H1 (cell line): ENCODE data around the gene POLR1H. TPM values are rescaled to one million over a fixed set of nuclear protein-coding genes. Genes with fewer than 3 reads are reported as not detected.

Source experiments
- CTCF ChIA-PET: fragments of 300-600 bp; sonication (Branson Sonifier 250); formaldehyde crosslinking; loops from one replicate; lab custom pipeline; 2021; ENCODE audit not compliant: partially characterized antibody; lab: Charles Lee
- POLR2A ChIA-PET: fragments of 300-600 bp; sonication (Branson Sonifier 250); formaldehyde crosslinking; loops from one replicate; lab custom pipeline; 2021; ENCODE audit warnings: inconsistent platforms; ENCODE audit not compliant: partially characterized antibody; lab: Charles Lee
- DNase-seq, 2 experiments: peaks; one replicate each; pipeline versions ENCODE4 v3.0.0 to v3.0.0-alpha.2; 2010 to 2022; ENCODE audit warnings: low spot score in 2 of 2, low read depth in 1 of 2, mixed read lengths in 1 of 2
- FAIRE-seq: peaks from 2 replicates; lab custom pipeline; 2011; peaks lifted over from hg19 to GRCh38; lab: Jason Lieb, UNC
- H2AFZ ChIP-seq: 2 replicates; pipeline ENCODE4 v1.8.1; 2012; ENCODE audit warnings: low read length, inconsistent platforms
- H2AK5ac ChIP-seq: 2 replicates; pipeline ENCODE4 v1.6.1; 2013; ENCODE audit warnings: low read depth, low read length
- H2BK120ac ChIP-seq: replicated peaks from 2 replicates; pipeline ENCODE3; 2013; ENCODE audit warnings: low read depth, low read length, inconsistent platforms
- H2BK12ac ChIP-seq: 2 replicates; pipeline ENCODE4 v1.6.1; 2013; ENCODE audit warnings: low read depth, low read length
- H2BK15ac ChIP-seq: 2 replicates; pipeline ENCODE4 v1.6.1; 2013; ENCODE audit warnings: low read length
- H2BK20ac ChIP-seq: 2 replicates; pipeline ENCODE4 v1.6.1; 2013; ENCODE audit warnings: low read length
- H2BK5ac ChIP-seq: 2 replicates; pipeline ENCODE4 v1.6.1; 2013; ENCODE audit warnings: low read depth, low read length
- H3K14ac ChIP-seq: 2 replicates; pipeline ENCODE4 v1.6.1; 2013; ENCODE audit warnings: inconsistent platforms; ENCODE audit not compliant: insufficient read length
- H3K18ac ChIP-seq: 2 replicates; pipeline ENCODE4 v1.6.1; 2013; ENCODE audit warnings: low read length; ENCODE audit errors: extremely low read depth
- H3K23ac ChIP-seq: 2 replicates; pipeline ENCODE4 v1.6.1; 2013; ENCODE audit warnings: inconsistent platforms; ENCODE audit not compliant: insufficient read length
- H3K23me2 ChIP-seq: 2 replicates; pipeline ENCODE4 v1.6.1; 2013; ENCODE audit warnings: low read depth, low read length
- H3K27ac ChIP-seq: 2 replicates; pipeline ENCODE4 v1.6.1; 2011; ENCODE audit warnings: low read depth, low read length, inconsistent platforms
- H3K27me3 ChIP-seq, 4 experiments: replicated peaks in 1 of 4; 1 replicate in 1 of 4; 2 replicates in 3 of 4; pipeline versions ENCODE4 v1.6.1 to v1.8.1; 2011 to 2013; ENCODE audit warnings: low read length in 3 of 4, mild to moderate bottlenecking in 3 of 4, inconsistent platforms in 2 of 4, mixed read lengths in 2 of 4, moderate library complexity in 1 of 4; ENCODE audit not compliant: control insufficient read depth in 3 of 4, insufficient read depth in 3 of 4; ENCODE audit errors: extremely low read depth in 1 of 4
- H3K36me3 ChIP-seq, 4 experiments: 2 replicates each; pipeline versions ENCODE4 v1.6.1 to v1.8.1; 2011 to 2013; ENCODE audit warnings: mild to moderate bottlenecking in 4 of 4, low read length in 3 of 4, moderate library complexity in 2 of 4, control low read depth in 1 of 4, inconsistent platforms in 1 of 4; ENCODE audit not compliant: insufficient read depth in 4 of 4, control insufficient read depth in 2 of 4
- H3K4ac ChIP-seq: replicated peaks from 2 replicates; pipeline ENCODE3; 2013; ENCODE audit warnings: low read length, low read depth, mixed read lengths, inconsistent platforms; ENCODE audit not compliant: insufficient read length
- H3K4me1 ChIP-seq, 4 experiments: replicated peaks in 1 of 4; 1 replicate in 1 of 4; 2 replicates in 3 of 4; pipeline versions ENCODE4 v1.6.1 to v1.8.1; 2011 to 2013; ENCODE audit warnings: low read length in 3 of 4, inconsistent platforms in 2 of 4, mixed read lengths in 1 of 4; ENCODE audit not compliant: insufficient read depth in 4 of 4, control insufficient read depth in 3 of 4
- H3K4me2 ChIP-seq, 2 experiments: 2 replicates each; pipeline versions ENCODE4 v1.6.1 to v1.8.1; 2011 to 2013; ENCODE audit warnings: low read depth in 2 of 2, low read length in 2 of 2, control low read depth in 1 of 2, inconsistent platforms in 1 of 2, mild to moderate bottlenecking in 1 of 2; ENCODE audit not compliant: insufficient read depth in 1 of 2
- H3K4me3 ChIP-seq, 4 experiments: fragments of 200-600, 300-600 bp in 1 of 4; sonication (generic), shearing (Covaris generic), sonication (Bioruptor Twin) in 1 of 4; 2 replicates each; pipeline versions ENCODE4 v1.5.1 to v1.8.1; 2011 to 2016; ENCODE audit warnings: low read length in 4 of 4, low read depth in 3 of 4, control low read depth in 2 of 4, inconsistent platforms in 2 of 4, mild to moderate bottlenecking in 2 of 4, mixed read lengths in 1 of 4, moderate library complexity in 1 of 4; ENCODE audit not compliant: insufficient read depth in 2 of 4; ENCODE audit errors: extremely low read depth in 1 of 4
- H3K56ac ChIP-seq: replicated peaks from 2 replicates; pipeline ENCODE3; 2013; ENCODE audit warnings: low read depth, mild to moderate bottlenecking, mixed read lengths, low read length, inconsistent platforms; ENCODE audit not compliant: insufficient read length
- H3K79me1 ChIP-seq: 2 replicates; pipeline ENCODE4 v1.6.1; 2013; ENCODE audit warnings: low read depth, low read length, control low read depth
- H3K79me2 ChIP-seq, 2 experiments: 2 replicates each; pipeline versions ENCODE4 v1.6.1 to v1.8.1; 2012 to 2013; ENCODE audit warnings: low read length in 2 of 2, mild to moderate bottlenecking in 2 of 2, inconsistent platforms in 1 of 2; ENCODE audit not compliant: insufficient read depth in 2 of 2, control insufficient read depth in 1 of 2
- H3K9ac ChIP-seq, 4 experiments: replicated peaks in 1 of 4; 1 replicate in 1 of 4; 2 replicates in 3 of 4; pipeline versions ENCODE4 v1.6.1 to v1.8.1; 2011 to 2013; ENCODE audit warnings: low read depth in 3 of 4, low read length in 3 of 4, control low read depth in 2 of 4, mild to moderate bottlenecking in 2 of 4, moderate library complexity in 2 of 4, inconsistent platforms in 1 of 4; ENCODE audit errors: extremely low read depth in 1 of 4
- H3K9me3 ChIP-seq, 2 experiments: 2 replicates each; pipeline versions ENCODE4 v1.6.1 to v1.8.1; 2012 to 2013; ENCODE audit warnings: mild to moderate bottlenecking in 2 of 2, moderate library complexity in 2 of 2, control low read depth in 1 of 2, inconsistent platforms in 1 of 2, low read depth in 1 of 2, low read length in 1 of 2, mixed read lengths in 1 of 2; ENCODE audit not compliant: insufficient read depth in 2 of 2
- H4K20me1 ChIP-seq, 2 experiments: replicated peaks in 1 of 2; 2 replicates each; pipeline versions ENCODE3 to v1.8.1; 2011 to 2013; ENCODE audit warnings: inconsistent platforms in 2 of 2, low read length in 2 of 2, mild to moderate bottlenecking in 1 of 2; ENCODE audit not compliant: insufficient read depth in 2 of 2, control insufficient read depth in 1 of 2
- H4K5ac ChIP-seq: 2 replicates; pipeline ENCODE4 v1.6.1; 2013; ENCODE audit warnings: low read length, low read depth, mixed read lengths, inconsistent platforms; ENCODE audit not compliant: insufficient read length
- H4K8ac ChIP-seq: 2 replicates; pipeline ENCODE4 v1.8.0; 2013; ENCODE audit warnings: mild to moderate bottlenecking, moderate library complexity, low read length, inconsistent platforms; ENCODE audit not compliant: insufficient read depth; ENCODE audit errors: extremely low read depth
- H4K91ac ChIP-seq: replicated peaks from 2 replicates; pipeline ENCODE3; 2013; ENCODE audit warnings: low read length, mixed read lengths, inconsistent platforms; ENCODE audit not compliant: insufficient read length
- KDM5A ChIP-seq: fragments of 200-600 bp; IDR thresholded peaks from 2 replicates; pipeline ENCODE4 v1.7.1; 2012; ENCODE audit warnings: mild to moderate bottlenecking, low read length, inconsistent platforms, mixed read lengths
- WGBS, 2 experiments: shearing (Covaris generic) in 1 of 2; methylation state at CpG; one replicate each; pipeline versions ENCODE4 v1.1.6 to v1.1.7; 2013 to 2015; ENCODE audit warnings: low lambda C conversion rate in 2 of 2, mixed read lengths in 2 of 2, inconsistent platforms in 1 of 2, low coverage in 1 of 2, missing lambda C conversion rate in 1 of 2; ENCODE audit not compliant: insufficient replicate concordance in 2 of 2, insufficient coverage in 1 of 2, insufficient read length in 1 of 2; ENCODE audit errors: extremely low coverage in 1 of 2, missing lambda C conversion rate in 1 of 2; 5-methylcytosine and 5-hydroxymethylcytosine counted together
- polyA plus RNA-seq, 7 experiments: library from polyadenylated mRNA; depleted of rRNA in 3 of 7; stranded (reverse) in 5 of 7; unstranded in 2 of 7; fragments of >200 nt in 5 of 7; fragments of 200-250 nt in 2 of 7; gene quantifications; 1 replicate in 5 of 7; 2 replicates in 1 of 7; 4 replicates in 1 of 7; pipeline versions ENCODE4 v1.2.1 to v1.2.3, GENCODE V29; 2011 to 2013; ENCODE audit warnings: missing spikeins in 2 of 7, mixed read lengths in 2 of 7
- total RNA-seq: library from RNA; stranded (reverse); fragmentation: NEBNext Ultra II Directional; extraction: Animal tissue kit (Norgen Biotek cat#: 25700); gene quantifications from 2 replicates; pipeline ENCODE4 v1.2.1, GENCODE V29; 2021
- TF ChIP-seq, protein P1 (sequence below): IDR thresholded peaks from 2 replicates; pipeline ENCODE4 v1.6.1; 2012; ENCODE audit warnings: inconsistent platforms
- TF ChIP-seq, protein P2 (sequence below): IDR thresholded peaks from 2 replicates; pipeline ENCODE4 v1.6.1; 2012; ENCODE audit warnings: inconsistent platforms

The POLR1H gene
- total and polyA plus RNA-seq, 2 of the 8 experiments (the other 6 are each of a cell fraction or from before 2014, with no cell fraction given): 31.5 to 82.2 TPM

DNA sequence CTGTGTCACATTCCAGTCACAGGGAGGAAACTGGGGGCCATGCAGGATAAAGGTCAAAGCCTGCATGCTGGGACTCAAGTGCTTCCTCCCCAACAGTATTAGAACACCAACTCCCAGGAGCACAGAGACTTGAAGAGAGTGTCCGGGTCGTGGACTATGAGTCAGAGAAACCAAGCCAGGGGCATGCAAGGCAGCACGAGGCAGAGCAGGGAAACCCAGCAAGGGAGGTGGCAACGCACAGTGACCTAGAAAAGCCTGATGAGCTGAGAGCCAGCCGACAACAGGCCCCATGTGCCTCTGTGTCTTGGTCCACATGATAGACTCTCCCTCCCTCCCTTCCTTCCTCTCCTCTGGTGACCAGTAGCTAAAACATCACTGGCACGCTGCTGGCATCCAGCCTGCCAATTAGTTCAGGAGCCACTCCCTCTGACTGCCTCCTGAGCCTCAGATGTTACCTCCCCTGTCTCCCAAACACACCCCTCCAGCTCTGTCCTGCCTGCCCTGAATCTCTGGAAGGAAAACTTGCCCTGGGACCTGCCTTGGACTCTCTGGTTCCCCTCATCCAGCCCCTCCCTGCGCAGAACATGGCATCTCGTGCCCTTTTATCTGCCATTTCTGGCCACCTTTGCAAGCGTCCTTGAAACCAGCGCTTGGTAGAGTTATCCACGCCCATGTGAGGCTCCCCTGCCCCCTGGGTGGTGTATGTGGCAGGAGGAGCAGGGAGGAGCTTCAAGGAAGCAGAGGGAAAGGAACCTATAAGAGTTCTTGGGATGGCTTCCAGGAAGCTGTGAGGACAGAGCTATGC lies 30.7 kb downstream of the POLR1H start:
- 78% methylated on average over 10 of the region's 11 CpGs; no CpG with 5 or more reads in 1 of the 2 experiments for WGBS, 2 experiments
- H3K4me3 ChIP-seq: no peak overlapping the region
- no peak for DNase-seq

More for the DNA sequence above, 30.7 kb downstream of the POLR1H start:
- H3K4ac ChIP-seq: no peak overlapping the region
- H3K79me2 ChIP-seq: no peaks in the 10 kb centered on the region
- POLR2A ChIA-PET: interaction anchor here (1.2 to 2.3 kb wide), 2 partner anchors 10 to 30 kb away, joined by 3 to 9 read pairs; partner anchors contain the start of gene POLR1H
- no peak overlapping the region for H2BK15ac ChIP-seq
- TF ChIP-seq, protein P1, sequence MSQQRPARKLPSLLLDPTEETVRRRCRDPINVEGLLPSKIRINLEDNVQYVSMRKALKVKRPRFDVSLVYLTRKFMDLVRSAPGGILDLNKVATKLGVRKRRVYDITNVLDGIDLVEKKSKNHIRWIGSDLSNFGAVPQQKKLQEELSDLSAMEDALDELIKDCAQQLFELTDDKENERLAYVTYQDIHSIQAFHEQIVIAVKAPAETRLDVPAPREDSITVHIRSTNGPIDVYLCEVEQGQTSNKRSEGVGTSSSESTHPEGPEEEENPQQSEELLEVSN: peak; percentile 80
- TF ChIP-seq KDM5A: no peak
- TF ChIP-seq, protein P2, sequence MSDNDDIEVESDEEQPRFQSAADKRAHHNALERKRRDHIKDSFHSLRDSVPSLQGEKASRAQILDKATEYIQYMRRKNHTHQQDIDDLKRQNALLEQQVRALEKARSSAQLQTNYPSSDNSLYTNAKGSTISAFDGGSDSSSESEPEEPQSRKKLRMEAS: peak; percentile 80
- TF ChIP-seq, all 59 proteins: peak for 2
- Histone ChIP-seq H3K9me3 (peaks cover 0 to 7% of the 10 kb centered on the region in 2 experiments; a peak in 1 of 4 replicates), H3K9ac (no peak overlapping the region), H3K27ac (no peak overlapping the region), H3K23me2 (0 out of 2 replicates have a peak, but pooled peaks cover 1% of the 10 kb centered on the region), H2BK120ac (no peak overlapping the region), H3K79me1 (no peaks in the 10 kb centered on the region), H3K18ac (peak overlapping the region; percentile 71), H3K27me3 (peaks cover 0 to 11% (median 0%) of the 10 kb centered on the region in 4 experiments; a peak in 3 of 7 replicates), H2AK5ac (no peak overlapping the region), H4K8ac (peak overlapping the region; percentile 51; the same call in 1 of the 2 replicates), H3K4me2 (no peak overlapping the region), H2BK12ac (no peak overlapping the region), H2BK5ac (no peak overlapping the region), H3K56ac (no peak overlapping the region), H3K23ac (no peak overlapping the region), H4K5ac (no peak overlapping the region), H2AFZ (peak overlapping the region; percentile 72; the same call in 1 of the 2 replicates), H3K14ac (no peak overlapping the region), H3K4me1 (peaks cover 0 to 5% (median 0%) of the 10 kb centered on the region in 4 experiments; a peak in 2 of 7 replicates), H3K36me3 (no peaks in the 10 kb centered on the region), H2BK20ac (no peak overlapping the region), H4K20me1 (no peaks in the 10 kb centered on the region), H4K91ac (no peak overlapping the region)
- FAIRE-seq: no peak
- CTCF ChIA-PET: interaction anchor here (0.9 to 4.5 kb wide), 7 partner anchors 12 to 78 kb away, joined by 3 to 23 read pairs (median 3); partner anchors contain the start of gene PPP1R11
